ENCODE data around the gene TNFSF13B. TPM values are rescaled to one million over a fixed set of nuclear protein-coding genes. Genes with fewer than 3 reads are reported as not detected.

Gene TNFSF13B
- total and polyA plus RNA-seq, 4 donors: 1.8 to 11.6 (median 4.6) TPM

GRCh38 chr13:108345016-108345415 is 75.5 kb downstream of the TNFSF13B start:
- no peak overlapping the region for H3K4me3 ChIP-seq (ENCODE audit: low read depth in 1 of 3, low read length in 3 of 3)
- H3K36me3 ChIP-seq (ENCODE audit: control insufficient read depth in 4 of 4, insufficient read depth in 3 of 4, low read depth in 1 of 4, low read length in 3 of 4): no peaks in the 10 kb centered on the region
- H3K27me3 ChIP-seq (ENCODE audit: control insufficient read depth in 4 of 4, insufficient read depth in 4 of 4, low read length in 3 of 4): peaks cover 0 to 2% (median 0%) of the 10 kb centered on the region in 4 donors
- H3K4me1 ChIP-seq (ENCODE audit: control insufficient read depth in 4 of 4, insufficient read depth in 4 of 4, low read length in 3 of 4): no peaks in the 10 kb centered on the region
- H3K9me3 ChIP-seq (ENCODE audit: control insufficient read depth in 4 of 4, low read length in 3 of 4): no peaks in the 10 kb centered on the region
- WGBS: 87% methylated on average over 10 of the region's 10 CpGs
- no peak for DNase-seq (ENCODE audit: low spot score)
- no peak overlapping the region for H3K27ac ChIP-seq (ENCODE audit: low read depth in 1 of 2, low read length in 2 of 2)
- no peak overlapping the region for H3K9ac ChIP-seq (ENCODE audit: low read depth in 1 of 2, low read length in 2 of 2)
- TF ChIP-seq GABPA (IDR thresholded peaks at IDR 0.05 in 1 of 2, conservative IDR thresholded peaks at IDR 0.05 in 1 of 2) (no peak), CTCF (IDR thresholded peaks at IDR 0.05; ENCODE audit: low read depth, low read length, missing input control) (no peak), YY1 (IDR thresholded peaks at IDR 0.05) (no peak), JUND (IDR thresholded peaks at IDR 0.05) (no peak), EGR1 (IDR thresholded peaks at IDR 0.05; ENCODE audit: low read depth in 2 of 2) (no peak), ZBTB33 (IDR thresholded peaks at IDR 0.05) (no peak), HNF4G (IDR thresholded peaks at IDR 0.05) (no peak), FOXA2 (IDR thresholded peaks at IDR 0.05) (no peak), MAX (IDR thresholded peaks at IDR 0.05) (no peak)

- H3K4me3 ChIP-seq (ENCODE audit: low read depth in 1 of 3, low read length in 3 of 3): no peak overlapping the region
- no peak overlapping the region for H3K27ac ChIP-seq (ENCODE audit: low read depth in 1 of 2, low read length in 2 of 2)
- H3K27me3 ChIP-seq (ENCODE audit: control insufficient read depth in 4 of 4, insufficient read depth in 4 of 4, low read length in 3 of 4): peaks cover 0 to 2% (median 0%) of the 10 kb centered on the region in 4 donors
- DNase-seq (ENCODE audit: low spot score): no peak
- no peak overlapping the region for H3K9ac ChIP-seq (ENCODE audit: low read depth in 1 of 2, low read length in 2 of 2)
- H3K9me3 ChIP-seq (ENCODE audit: control insufficient read depth in 4 of 4, low read length in 3 of 4): no peaks in the 10 kb centered on the region
- H3K36me3 ChIP-seq (ENCODE audit: control insufficient read depth in 4 of 4, insufficient read depth in 3 of 4, low read depth in 1 of 4, low read length in 3 of 4): no peaks in the 10 kb centered on the region
- 32% methylated on average over 8 of the region's 8 CpGs for WGBS
- no peak for TF ChIP-seq RAD21 (IDR thresholded peaks at IDR 0.05)
- TF ChIP-seq HNF4G (IDR thresholded peaks at IDR 0.05): no peak
- TF ChIP-seq EGR1 (IDR thresholded peaks at IDR 0.05; ENCODE audit: low read depth in 2 of 2): no peak
- no peak for TF ChIP-seq FOXA1 (IDR thresholded peaks at IDR 0.05)
- H3K4me1 ChIP-seq (ENCODE audit: control insufficient read depth in 4 of 4, insufficient read depth in 4 of 4, low read length in 3 of 4): no peaks in the 10 kb centered on the region
These were observed 76.9 kb downstream of the TNFSF13B start for GRCh38 chr13:108346376-108346775.

- 45% methylated on average over 1 of the region's 1 CpG for WGBS
- Histone ChIP-seq H3K4me1 (ENCODE audit: control insufficient read depth in 4 of 4, insufficient read depth in 4 of 4, low read length in 3 of 4) (peaks cover 0 to 1% (median 0%) of the 10 kb centered on the region in 4 donors), H3K9me3 (ENCODE audit: control insufficient read depth in 4 of 4, low read length in 3 of 4) (no peaks in the 10 kb centered on the region), H3K27me3 (ENCODE audit: control insufficient read depth in 4 of 4, insufficient read depth in 4 of 4, low read length in 3 of 4) (peaks cover 0 to 2% (median 0%) of the 10 kb centered on the region in 4 donors), H3K4me3 (ENCODE audit: low read depth in 1 of 3, low read length in 3 of 3) (no peak overlapping the region), H3K9ac (ENCODE audit: low read depth in 1 of 2, low read length in 2 of 2) (no peak overlapping the region), H3K36me3 (ENCODE audit: control insufficient read depth in 4 of 4, insufficient read depth in 3 of 4, low read depth in 1 of 4, low read length in 3 of 4) (no peaks in the 10 kb centered on the region), H3K27ac (ENCODE audit: low read depth in 1 of 2, low read length in 2 of 2) (no peak overlapping the region)
- DNase-seq (ENCODE audit: low spot score): no peak
- no peak for TF ChIP-seq SP1 (IDR thresholded peaks at IDR 0.05)
- TF ChIP-seq EGR1 (IDR thresholded peaks at IDR 0.05; ENCODE audit: low read depth in 2 of 2): no peak
- no peak for TF ChIP-seq ZBTB33 (IDR thresholded peaks at IDR 0.05)
- no peak for TF ChIP-seq TAF1 (conservative IDR thresholded peaks at IDR 0.05)
- no peak for TF ChIP-seq ATF3 (IDR thresholded peaks at IDR 0.05)
- TF ChIP-seq RXRA (IDR thresholded peaks at IDR 0.05): no peak
- TF ChIP-seq JUND (IDR thresholded peaks at IDR 0.05): no peak
- no peak for TF ChIP-seq RAD21 (IDR thresholded peaks at IDR 0.05)
These were observed 79.8 kb downstream of the TNFSF13B start for GRCh38 chr13:108349269-108349668.

Measured in liver (tissue), 9 donors.